HG02840 (cell line): ENCODE results near the gene RETNLB.

ENCODE experiments used
- ATAC-seq: cut with Tn5 transposase; IDR thresholded peaks from one replicate; pipeline ENCODE4 v1.9.1; 2021; ENCODE audit warnings: mild to moderate bottlenecking, moderate library complexity, moderate number of reproducible peaks; ENCODE audit not compliant: unreplicated experiment, low FRiP score

RETNLB gene

GRCh38 chr3:108757404-108757982 lies at the start of gene RETNLB:
Gene RETNLB, minus strand, starts transcription at chr3:108757410. Its CDS starts 225 bp downstream, at chr3:108757185.
- ATAC-seq: no peak

- ATAC-seq: no peak
Measured at GRCh38 chr3:108806316-108806715, 49.1 kb upstream of the RETNLB start.

- ATAC-seq: no peak
Measured at GRCh38 chr3:108804966-108805365, 47.8 kb upstream of the RETNLB start.

- ATAC-seq: no peak
Measured at GRCh38 chr3:108804437-108804836, 47.2 kb upstream of the RETNLB start.

GRCh38 chr3:108791473-108791872 lies 34.3 kb upstream of the RETNLB start:
- ATAC-seq: no peak

- ATAC-seq: no peak
Measured at GRCh38 chr3:108780235-108780634, 23.0 kb upstream of the RETNLB start.

- ATAC-seq: no peak
Measured at GRCh38 chr3:108779496-108779895, 22.3 kb upstream of the RETNLB start.

GRCh38 chr3:108775649-108776048 lies 18.4 kb upstream of the RETNLB start:
- ATAC-seq: no peak

GRCh38 chr3:108767253-108767652 lies 10.0 kb upstream of the RETNLB start:
- no peak for ATAC-seq

- ATAC-seq: no peak
Measured at GRCh38 chr3:108755686-108756085, 1.5 kb downstream of the RETNLB start.

GRCh38 chr3:108744762-108745161 lies 12.4 kb downstream of the RETNLB start:
- ATAC-seq: no peak

GRCh38 chr3:108742929-108743328 lies 14.3 kb downstream of the RETNLB start:
- ATAC-seq: no peak

GRCh38 chr3:108736821-108737220 lies 20.4 kb downstream of the RETNLB start:
- no peak for ATAC-seq

- ATAC-seq: no peak
Measured at GRCh38 chr3:108728934-108729333, 28.3 kb downstream of the RETNLB start.

- no peak for ATAC-seq
Measured at GRCh38 chr3:108728105-108728504, 29.1 kb downstream of the RETNLB start.

GRCh38 chr3:108724101-108724500 lies 33.1 kb downstream of the RETNLB start:
- ATAC-seq: no peak

GRCh38 chr3:108722724-108723123 lies 34.5 kb downstream of the RETNLB start:
- no peak for ATAC-seq

- no peak for ATAC-seq
Measured at GRCh38 chr3:108719178-108719806, 37.9 kb downstream of the RETNLB start.

GRCh38 chr3:108718454-108718853 lies 38.8 kb downstream of the RETNLB start:
- ATAC-seq: no peak

- ATAC-seq: no peak
Measured at GRCh38 chr3:108713816-108714215, 43.4 kb downstream of the RETNLB start.

- no peak for ATAC-seq
Measured at GRCh38 chr3:108713009-108713516, 44.1 kb downstream of the RETNLB start.
